HUES6 (cell line): Measurements from ENCODE around the gene NBAS.

Experiments
- H3K27ac ChIP-seq: 2 replicates; pipeline ENCODE4 v1.7.0; 2013; ENCODE audit warnings: low read depth, mild to moderate bottlenecking, low read length, inconsistent platforms
- H3K27me3 ChIP-seq: 2 replicates; pipeline ENCODE4 v1.6.1; 2013; ENCODE audit warnings: low read length; ENCODE audit not compliant: control insufficient read depth, insufficient read depth
- H3K36me3 ChIP-seq: 2 replicates; pipeline ENCODE4 v1.6.1; 2013; ENCODE audit warnings: low read length; ENCODE audit not compliant: control insufficient read depth, insufficient read depth
- H3K4me1 ChIP-seq: 2 replicates; pipeline ENCODE4 v1.6.1; 2013; ENCODE audit warnings: low read length; ENCODE audit not compliant: control insufficient read depth, insufficient read depth
- H3K4me3 ChIP-seq: 2 replicates; pipeline ENCODE4 v1.5.1; 2013; ENCODE audit warnings: low read depth, low read length
- H3K9ac ChIP-seq: one replicate; pipeline ENCODE4 v1.6.1; 2013; ENCODE audit warnings: mild to moderate bottlenecking, low read length
- H3K9me3 ChIP-seq: 2 replicates; pipeline ENCODE4 v1.6.1; 2013; ENCODE audit warnings: low read depth, low read length; ENCODE audit not compliant: control insufficient read depth, insufficient read depth

The NBAS gene

DNA sequence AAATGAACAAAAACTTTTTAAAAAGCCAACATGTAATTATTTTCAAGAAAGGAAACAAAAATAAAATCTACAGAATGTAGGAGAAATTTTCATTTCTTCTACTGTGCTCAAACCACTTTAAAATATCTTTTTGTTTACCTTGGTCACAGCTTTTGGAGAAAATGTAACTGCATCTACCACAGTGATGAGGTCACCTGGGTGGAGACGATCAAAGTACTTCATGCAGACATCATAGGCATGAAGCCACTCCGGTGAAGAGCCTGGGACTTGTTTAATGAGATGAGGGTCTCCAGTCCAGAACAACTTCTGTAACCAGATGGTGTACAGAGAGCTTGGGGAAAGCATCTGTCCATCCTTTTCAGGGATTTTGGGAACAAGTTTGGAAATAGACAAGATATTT is 285.8 kb downstream of the NBAS start:
- Histone ChIP-seq H3K4me3 (no peak overlapping the region), H3K4me1 (no peaks in the 10 kb centered on the region), H3K9me3 (no peaks in the 10 kb centered on the region), H3K27me3 (no peaks in the 10 kb centered on the region), H3K36me3 (peaks cover 5% of the 10 kb centered on the region; the same call in 1 of the 2 replicates), H3K9ac (no peak overlapping the region), H3K27ac (no peak overlapping the region)

DNA sequence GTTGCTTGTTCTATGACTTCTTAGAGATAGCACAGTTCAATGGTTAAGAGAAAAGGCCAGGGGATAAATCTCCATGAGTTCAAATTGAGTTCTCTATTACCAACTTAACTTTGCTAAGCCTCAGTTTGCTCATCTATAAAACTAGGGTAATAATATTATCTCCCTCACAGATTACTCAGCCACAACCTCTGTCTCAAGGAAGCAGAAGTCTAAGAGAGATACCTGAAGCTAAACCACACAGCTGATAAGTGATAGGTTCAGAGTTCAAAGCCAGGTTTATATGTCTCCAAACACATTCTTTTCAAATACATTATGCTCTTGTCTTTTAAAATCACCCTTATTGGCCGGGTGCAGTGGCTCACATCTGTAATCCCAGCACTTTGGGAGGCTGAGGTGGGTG is 287.7 kb downstream of the NBAS start:
- Histone ChIP-seq H3K27ac (no peak overlapping the region), H3K4me1 (no peaks in the 10 kb centered on the region), H3K27me3 (no peaks in the 10 kb centered on the region), H3K9ac (no peak overlapping the region), H3K36me3 (peaks cover 5% of the 10 kb centered on the region; the same call in 1 of the 2 replicates), H3K9me3 (no peaks in the 10 kb centered on the region), H3K4me3 (no peak overlapping the region)

DNA sequence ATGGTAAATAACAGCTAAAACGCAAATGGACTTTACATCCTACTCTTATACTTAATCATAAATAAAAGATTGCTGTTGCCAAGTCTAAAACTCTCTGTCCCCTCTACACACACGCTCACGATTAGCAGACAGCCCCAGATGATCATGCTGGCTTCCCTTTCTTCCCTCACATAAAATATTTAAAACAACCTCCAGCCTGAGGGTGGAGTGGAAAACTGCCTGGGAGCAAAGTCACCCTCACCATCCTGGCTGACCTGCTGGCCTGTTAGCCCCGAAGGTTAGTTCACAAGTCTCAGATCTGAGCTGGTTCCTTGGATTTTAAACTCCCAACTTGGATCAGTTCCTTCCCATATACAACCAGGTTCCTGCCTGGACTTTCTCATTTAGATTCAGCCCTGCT is 288.2 kb downstream of the NBAS start:
- Histone ChIP-seq H3K36me3 (peaks cover 5% of the 10 kb centered on the region; the same call in 1 of the 2 replicates), H3K4me1 (no peaks in the 10 kb centered on the region), H3K9me3 (no peaks in the 10 kb centered on the region), H3K27ac (no peak overlapping the region), H3K27me3 (no peaks in the 10 kb centered on the region), H3K4me3 (no peak overlapping the region), H3K9ac (no peak overlapping the region)

DNA sequence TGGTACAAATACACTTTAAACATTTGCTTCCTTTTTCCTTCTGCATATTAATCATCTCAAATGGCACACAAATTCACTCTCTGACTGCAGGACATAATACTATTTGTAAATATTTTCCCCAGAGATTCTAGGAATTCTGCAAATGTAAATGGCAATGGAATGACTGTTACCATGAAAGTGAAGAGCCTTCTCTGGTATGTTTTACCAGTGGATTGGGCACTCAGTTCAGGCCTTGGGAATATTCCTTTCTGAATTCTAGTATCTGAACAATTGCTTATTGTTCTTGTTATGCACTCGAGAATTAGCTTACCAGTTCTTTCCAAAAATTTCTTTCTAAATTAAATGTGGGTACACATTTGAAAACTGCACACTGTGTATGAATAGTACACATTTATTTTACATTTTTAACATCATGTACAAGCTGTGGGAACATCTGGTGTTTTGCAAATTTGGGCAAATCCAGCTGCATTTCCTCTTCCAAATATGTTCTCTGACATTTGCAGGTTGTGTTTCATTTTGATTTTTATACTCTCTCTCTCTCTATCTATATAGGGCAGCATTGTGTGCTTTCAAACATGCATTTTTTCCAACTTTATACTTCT is 289.1 kb downstream of the NBAS start:
- Histone ChIP-seq H3K27ac (no peak overlapping the region), H3K27me3 (no peaks in the 10 kb centered on the region), H3K9ac (no peak overlapping the region), H3K4me1 (no peaks in the 10 kb centered on the region), H3K9me3 (no peaks in the 10 kb centered on the region), H3K36me3 (peaks cover 5% of the 10 kb centered on the region; the same call in 1 of the 2 replicates), H3K4me3 (no peak overlapping the region)

- Histone ChIP-seq H3K4me1 (no peaks in the 10 kb centered on the region), H3K36me3 (peaks cover 5% of the 10 kb centered on the region; the same call in 1 of the 2 replicates)
Measured at GRCh38 chr2:15271276-15271675, 289.9 kb downstream of the NBAS start.

DNA sequence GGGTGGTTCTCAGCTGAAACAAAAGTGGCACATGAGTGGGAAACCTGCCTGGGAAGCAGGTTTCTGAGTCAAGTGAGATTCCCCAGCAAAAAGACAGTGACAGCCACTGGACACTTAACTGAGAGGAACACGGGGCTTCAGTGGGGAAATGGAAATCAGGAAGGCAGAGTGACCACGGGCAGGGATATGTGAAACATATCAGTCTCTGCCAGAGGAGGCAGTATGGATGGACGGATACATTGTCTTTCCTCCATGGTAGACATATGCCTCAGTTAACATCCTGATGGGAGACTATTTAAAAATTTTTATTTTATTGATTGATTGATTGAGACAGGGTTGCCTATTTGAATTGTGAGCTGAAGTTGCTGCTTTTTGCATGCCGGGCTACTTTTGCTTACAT is 292.1 kb downstream of the NBAS start:
- H3K4me1 ChIP-seq, result no peaks in the 10 kb centered on the region
- H3K27me3 ChIP-seq, result no peaks in the 10 kb centered on the region
- H3K9me3 ChIP-seq, result no peaks in the 10 kb centered on the region
- no peak overlapping the region for H3K4me3 ChIP-seq
- H3K27ac ChIP-seq, result no peak overlapping the region
- no peaks in the 10 kb centered on the region for H3K36me3 ChIP-seq
- H3K9ac ChIP-seq, result no peak overlapping the region

More at GRCh38 chr2:15271276-15271675, 289.9 kb downstream of the NBAS start:
- no peak overlapping the region for H3K4me3 ChIP-seq
- no peak overlapping the region for H3K9ac ChIP-seq
- H3K27me3 ChIP-seq, result no peaks in the 10 kb centered on the region
- no peaks in the 10 kb centered on the region for H3K9me3 ChIP-seq
- no peak overlapping the region for H3K27ac ChIP-seq

DNA sequence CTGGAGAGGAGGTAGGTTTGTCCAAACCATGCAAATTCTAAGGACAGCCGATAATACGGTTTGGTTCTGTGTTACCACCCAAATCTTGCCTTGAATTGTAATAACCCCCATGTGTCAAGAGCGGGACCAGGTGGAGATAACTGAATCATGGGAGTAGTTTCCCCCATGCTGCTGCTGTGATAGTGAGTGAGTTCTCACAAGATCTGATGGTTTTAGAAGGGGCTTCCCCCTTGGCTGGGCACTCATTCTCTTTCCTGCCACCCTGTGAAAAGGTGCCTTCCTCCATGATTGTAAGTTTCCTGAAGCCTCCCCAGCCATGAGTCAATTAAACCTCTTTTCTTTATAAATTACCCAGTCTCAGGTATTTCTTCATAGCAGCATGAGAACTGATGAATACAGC is 295.2 kb downstream of the NBAS start:
- no peak overlapping the region for H3K9ac ChIP-seq
- H3K4me1 ChIP-seq, result peaks cover 12% of the 10 kb centered on the region
- no peaks in the 10 kb centered on the region for H3K36me3 ChIP-seq
- H3K27ac ChIP-seq, result no peak overlapping the region
- H3K4me3 ChIP-seq, result no peak overlapping the region
- H3K27me3 ChIP-seq, result no peaks in the 10 kb centered on the region
- H3K9me3 ChIP-seq, result no peaks in the 10 kb centered on the region

DNA sequence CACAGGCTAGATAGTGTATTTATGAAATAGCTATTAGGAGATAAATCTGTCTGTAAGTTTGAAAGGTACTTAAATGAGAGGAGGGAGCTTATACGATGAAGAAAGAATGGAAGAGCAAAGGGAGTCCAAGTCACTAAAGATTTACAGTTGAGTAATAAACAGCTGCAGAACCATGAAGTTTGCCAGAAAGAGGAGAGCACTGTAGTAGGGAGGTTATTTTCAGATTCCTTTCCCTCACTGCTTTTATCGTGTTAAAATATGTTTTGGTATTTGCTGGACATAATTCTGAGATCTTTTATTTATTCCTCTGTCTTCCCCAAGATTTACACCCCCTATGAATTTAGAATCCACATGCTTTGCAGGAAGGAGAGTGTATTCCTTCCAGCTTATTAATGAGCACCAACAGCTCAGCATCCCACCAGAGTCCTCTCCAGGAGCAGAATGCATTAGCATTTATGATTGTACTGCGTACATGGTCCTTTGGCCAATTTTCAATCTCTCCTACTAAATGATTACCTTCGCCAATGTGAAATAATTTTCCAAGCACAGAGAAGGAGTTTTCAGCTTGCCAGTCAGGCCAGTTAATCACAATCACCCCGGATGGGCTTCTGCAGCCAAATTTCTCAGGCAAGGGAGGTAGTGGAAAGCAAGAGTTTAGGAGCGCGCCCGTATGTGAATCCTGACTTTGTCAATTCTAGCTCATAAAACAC is 297.0 kb downstream of the NBAS start:
- no peaks in the 10 kb centered on the region for H3K9me3 ChIP-seq
- H3K36me3 ChIP-seq, result no peaks in the 10 kb centered on the region
- H3K27ac ChIP-seq, result no peak overlapping the region

GRCh38 chr2:15262792-15263191 is 298.3 kb downstream of the NBAS start:
- no peaks in the 10 kb centered on the region for H3K36me3 ChIP-seq
- H3K4me1 ChIP-seq, result peaks cover 26% of the 10 kb centered on the region
- H3K27me3 ChIP-seq, result no peaks in the 10 kb centered on the region
- H3K9me3 ChIP-seq, result peaks cover 9% of the 10 kb centered on the region
- no peak overlapping the region for H3K27ac ChIP-seq
- H3K9ac ChIP-seq, result no peak overlapping the region
- H3K4me3 ChIP-seq, result no peak overlapping the region

More for the DNA sequence above, 297.0 kb downstream of the NBAS start:
- Histone ChIP-seq H3K27me3 (no peaks in the 10 kb centered on the region), H3K9ac (no peak overlapping the region), H3K4me1 (peaks cover 26% of the 10 kb centered on the region), H3K4me3 (no peak overlapping the region)

GRCh38 chr2:15260835-15261234 is 300.3 kb downstream of the NBAS start:
- no peaks in the 10 kb centered on the region for H3K36me3 ChIP-seq
- H3K27me3 ChIP-seq, result no peaks in the 10 kb centered on the region
- no peak overlapping the region for H3K4me3 ChIP-seq
- H3K9me3 ChIP-seq, result peaks cover 14% of the 10 kb centered on the region
- H3K4me1 ChIP-seq, result peaks cover 26% of the 10 kb centered on the region
- H3K27ac ChIP-seq, result no peak overlapping the region
- no peak overlapping the region for H3K9ac ChIP-seq

DNA sequence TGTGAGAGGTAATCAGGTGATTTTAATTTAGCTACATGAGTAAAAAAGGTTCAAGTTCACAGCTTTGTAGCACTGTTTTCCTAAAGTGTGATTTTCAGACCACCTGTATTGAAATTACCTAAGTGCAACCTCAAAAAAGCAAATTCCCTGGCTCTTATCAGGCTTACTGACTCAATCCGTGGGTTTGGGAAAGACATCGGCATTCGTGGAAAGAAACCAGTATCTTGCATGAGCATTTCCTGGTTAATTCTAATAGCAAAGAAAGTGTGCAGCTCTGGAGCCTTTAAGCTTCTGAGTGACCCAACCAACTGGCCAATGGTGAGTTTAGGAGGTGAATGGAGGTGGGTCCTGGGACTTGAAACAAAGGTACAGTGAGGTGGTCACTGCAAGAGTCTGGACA is 300.9 kb downstream of the NBAS start:
- no peak overlapping the region for H3K4me3 ChIP-seq

More for the DNA sequence above, 300.9 kb downstream of the NBAS start:
- Histone ChIP-seq H3K4me1 (peaks cover 26% of the 10 kb centered on the region), H3K9ac (no peak overlapping the region), H3K36me3 (no peaks in the 10 kb centered on the region), H3K27ac (no peak overlapping the region), H3K9me3 (peaks cover 14% of the 10 kb centered on the region), H3K27me3 (no peaks in the 10 kb centered on the region)
